NCI-H510A treated with DMSO at 0.1 percent for 48 hours (cell line): ENCODE results near the gene NCOR2.

Experiments
- DNase-seq: peaks from one replicate; lab custom pipeline; 2025; lab: John Stamatoyannopoulos, UW

NCOR2 gene

GRCh38 chr12:124543052-124543589 lies 24.3 kb downstream of the NCOR2 start:
- peak; percentile 69 for DNase-seq

DNA sequence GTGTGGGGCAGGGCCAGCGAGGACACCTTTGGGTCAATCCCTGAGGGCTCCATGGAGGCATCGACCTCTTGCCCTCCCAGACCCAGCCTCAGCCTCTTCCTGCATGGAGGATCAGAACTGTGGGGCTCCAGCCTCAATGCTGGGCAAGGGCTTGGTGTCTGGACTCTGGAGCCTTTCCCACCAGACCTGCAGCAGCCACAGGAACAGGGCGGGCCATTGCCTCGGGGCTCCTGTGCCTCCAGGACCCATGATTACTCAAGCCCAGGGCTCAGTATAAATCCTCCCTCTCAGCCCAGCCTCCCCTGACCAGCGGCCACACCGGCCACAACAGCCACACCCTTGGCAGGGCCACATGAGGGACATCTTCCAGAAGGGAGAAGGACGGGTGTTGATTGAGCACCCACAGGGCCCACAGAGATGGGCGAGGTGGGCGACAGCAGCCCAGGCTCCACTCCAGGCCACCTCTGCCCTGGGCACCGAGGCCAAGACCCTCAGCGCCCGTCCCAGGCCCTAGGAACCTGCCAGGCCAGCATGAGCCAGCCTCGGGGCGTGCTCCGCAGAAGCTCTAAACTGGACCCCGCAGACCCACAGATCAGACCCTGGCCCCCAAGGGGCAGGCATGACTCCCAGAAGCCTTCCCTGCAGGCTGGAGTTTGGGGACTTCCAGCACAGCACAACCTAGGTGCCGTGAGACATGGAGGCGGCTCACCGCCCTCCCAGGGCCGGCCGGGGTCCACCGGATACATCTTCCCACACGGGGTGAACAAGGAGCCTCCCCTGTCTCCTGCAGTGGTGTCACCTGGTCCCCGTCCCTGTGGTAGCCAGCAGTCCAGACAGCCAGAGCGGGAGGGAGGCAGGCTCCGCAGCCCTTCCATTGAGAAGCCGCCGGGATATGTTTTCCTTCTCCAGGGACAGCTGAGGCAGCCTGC lies 25.1 kb downstream of the NCOR2 start:
- peak; percentile 21 for DNase-seq

DNA sequence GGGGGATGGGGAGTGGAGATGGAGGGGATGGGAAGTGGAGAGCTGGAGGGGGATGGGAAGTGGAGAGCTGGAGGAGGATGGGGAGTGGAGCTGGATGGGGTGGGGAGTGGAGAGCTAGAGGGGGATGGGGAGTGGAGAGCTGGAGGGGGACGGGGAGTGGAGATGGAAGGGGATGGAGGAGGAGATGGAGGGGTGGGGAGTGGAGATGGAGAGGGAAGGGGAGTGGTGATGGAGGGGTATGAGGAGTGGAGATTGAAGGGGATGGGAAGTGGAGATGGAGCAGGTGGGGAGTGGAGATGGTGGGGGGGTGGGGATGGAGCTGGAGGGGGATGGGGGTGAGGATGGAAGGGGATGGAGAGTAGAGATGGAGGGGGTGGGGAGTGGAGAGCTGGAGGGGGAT lies 26.1 kb downstream of the NCOR2 start:
- DNase-seq: no peak

DNA sequence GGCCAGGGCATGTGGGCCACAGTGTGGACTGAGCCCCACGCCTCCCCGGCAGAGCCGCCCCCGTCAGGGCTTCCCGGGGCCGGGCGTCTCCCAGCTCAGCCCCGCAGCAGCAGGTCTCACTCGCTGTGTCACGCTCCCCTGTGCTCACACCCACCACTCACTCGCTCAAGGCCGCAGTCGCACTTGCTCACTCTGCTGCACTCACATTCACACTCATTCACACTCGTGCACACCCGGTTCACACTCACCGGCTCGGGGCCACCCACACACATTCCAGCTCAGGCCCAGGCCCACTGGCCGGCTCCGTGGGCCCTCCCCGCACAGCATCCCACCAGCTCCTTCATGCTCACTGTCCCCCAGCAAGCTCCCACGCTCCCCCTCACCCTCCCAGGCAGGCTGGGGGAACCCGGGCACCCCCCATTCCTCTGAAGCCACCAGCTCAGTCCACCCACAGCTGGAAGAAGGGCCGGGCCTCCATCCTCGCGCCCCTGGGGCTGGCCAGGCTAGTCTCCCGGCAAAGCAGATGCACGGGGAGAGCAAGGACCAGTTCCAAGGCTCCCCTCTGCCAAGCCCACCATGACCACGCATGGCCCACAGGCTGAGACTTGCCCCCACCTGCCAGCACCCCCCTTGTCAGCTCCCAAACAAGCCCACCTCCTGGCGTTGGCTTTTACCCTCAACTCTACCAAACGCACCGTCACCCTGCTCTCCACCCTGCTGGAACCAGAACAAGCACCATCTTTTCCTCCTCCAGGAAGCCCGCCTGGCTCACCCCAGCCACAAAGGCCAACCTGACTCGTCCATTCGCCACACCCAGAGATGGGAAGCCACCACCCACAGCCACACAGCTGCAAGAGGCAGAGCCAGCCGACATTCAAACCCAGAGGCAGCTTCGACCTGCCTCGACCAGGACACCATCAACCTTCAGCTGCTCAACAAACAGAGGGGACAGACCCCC lies 28.0 kb downstream of the NCOR2 start:
- DNase-seq: no peak

GRCh38 chr12:124538194-124539082 lies 29.0 kb downstream of the NCOR2 start:
- peak; percentile 17 for DNase-seq

DNA sequence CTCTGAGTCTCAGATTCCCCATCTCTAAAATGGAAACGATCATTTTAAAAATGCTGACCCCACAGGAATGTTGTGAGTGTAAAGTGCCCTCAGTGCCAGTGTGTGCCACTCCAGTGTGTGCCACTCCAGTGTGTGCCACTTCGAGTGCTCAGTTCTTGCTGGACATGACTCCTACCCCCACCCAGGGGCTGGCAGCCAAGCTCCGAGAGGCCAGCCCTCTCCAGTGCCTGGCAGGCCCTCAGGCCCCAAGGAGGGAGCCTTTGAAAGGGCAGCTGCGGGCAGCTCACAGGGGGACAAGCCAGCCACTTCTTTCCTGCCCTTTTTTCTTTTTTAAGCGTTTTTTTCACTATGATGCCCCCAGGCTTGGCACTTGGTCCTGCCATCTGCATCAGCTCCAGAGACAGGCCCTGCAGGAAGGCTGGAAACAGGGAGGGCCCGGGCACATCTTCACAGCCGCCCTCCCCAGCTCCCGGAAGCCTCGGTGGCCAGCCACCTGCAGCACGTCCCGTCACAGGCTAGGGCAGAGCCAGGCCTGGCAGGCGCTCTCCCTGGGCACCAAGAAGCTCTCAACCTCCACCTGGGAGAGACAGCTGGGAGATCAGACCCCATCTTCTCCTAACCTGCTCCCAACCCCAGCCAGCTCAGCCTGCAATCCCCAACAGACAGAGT lies 29.8 kb downstream of the NCOR2 start:
- no peak for DNase-seq

- no peak for DNase-seq
Measured at GRCh38 chr12:124536641-124537040, 30.8 kb downstream of the NCOR2 start.

DNA sequence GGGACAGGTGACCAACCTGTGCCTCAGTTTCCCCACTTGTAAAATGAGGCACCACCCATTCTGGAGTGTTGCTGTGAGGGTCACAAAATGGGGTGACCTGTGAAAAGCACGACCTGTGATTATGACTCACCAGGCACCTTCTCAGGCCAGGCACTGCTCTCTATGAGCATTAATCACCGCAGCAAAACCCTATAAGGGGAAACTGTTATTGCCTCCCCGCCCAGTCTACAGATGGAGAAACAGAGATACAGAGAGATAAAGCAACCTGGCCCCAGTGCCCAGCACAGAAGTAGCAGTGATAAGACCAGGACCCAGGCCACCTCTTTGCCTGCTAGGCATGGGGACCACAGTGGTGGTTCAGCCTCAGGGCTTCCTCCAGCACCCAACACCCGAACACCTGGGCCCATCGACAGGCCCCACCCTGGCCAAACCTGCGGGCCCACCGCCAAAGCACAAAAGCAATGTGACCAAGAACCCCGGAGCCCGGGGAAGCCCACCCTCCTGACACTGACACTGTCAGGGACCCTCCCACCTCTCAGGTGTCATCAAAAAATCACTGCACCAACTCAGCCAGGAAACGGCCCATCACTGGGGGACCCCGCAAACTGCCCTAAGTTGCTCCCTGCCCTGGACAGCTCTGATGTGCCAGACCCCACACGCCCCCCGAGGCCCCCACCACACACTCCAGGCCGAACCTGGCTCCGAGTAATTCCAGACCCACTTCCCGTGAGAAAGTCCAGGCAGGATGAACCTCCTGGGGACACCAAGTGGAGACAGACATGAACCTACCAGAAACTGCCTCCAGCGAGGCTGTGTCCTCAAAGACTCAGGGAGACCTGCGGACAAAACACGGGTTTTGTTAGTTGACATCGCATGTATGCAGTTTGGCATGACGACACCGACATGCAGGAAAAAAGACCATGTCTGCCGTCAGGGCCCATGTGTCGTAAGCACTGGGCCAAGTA lies 32.4 kb downstream of the NCOR2 start:
- no peak for DNase-seq

GRCh38 chr12:124533456-124533855 lies 34.0 kb downstream of the NCOR2 start:
- no peak for DNase-seq

GRCh38 chr12:124532967-124533366 lies 34.4 kb downstream of the NCOR2 start:
- DNase-seq: no peak

DNA sequence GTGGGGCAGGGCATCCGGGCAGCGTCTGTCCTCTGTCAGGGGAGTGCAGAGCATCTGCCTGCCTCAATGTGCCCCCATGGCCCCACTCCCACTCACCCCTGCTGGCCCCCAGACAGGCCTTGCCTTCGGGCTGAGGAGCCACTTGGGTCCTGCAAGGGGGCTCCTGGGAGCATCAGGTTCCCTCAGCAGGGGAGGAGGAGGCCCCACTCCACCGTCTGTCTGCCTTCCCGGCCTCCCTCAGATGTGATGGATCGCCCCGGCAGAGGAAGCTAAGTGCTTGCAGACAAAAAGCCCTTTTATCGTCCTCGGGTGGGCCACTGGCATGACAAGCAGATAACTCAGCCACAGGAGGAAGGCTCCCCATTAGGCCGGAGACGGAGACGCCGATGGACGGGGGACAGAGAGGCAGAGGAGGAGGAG lies 35.1 kb downstream of the NCOR2 start:
- DNase-seq: no peak

- no peak for DNase-seq
Measured at GRCh38 chr12:124531906-124532305, 35.5 kb downstream of the NCOR2 start.

- DNase-seq: peak; percentile 22
Measured at GRCh38 chr12:124531281-124531745, 36.1 kb downstream of the NCOR2 start.

- no peak for DNase-seq
Measured at GRCh38 chr12:124530637-124531263, 36.7 kb downstream of the NCOR2 start.

- DNase-seq: no peak
Measured at GRCh38 chr12:124529565-124530276, 37.7 kb downstream of the NCOR2 start.

DNA sequence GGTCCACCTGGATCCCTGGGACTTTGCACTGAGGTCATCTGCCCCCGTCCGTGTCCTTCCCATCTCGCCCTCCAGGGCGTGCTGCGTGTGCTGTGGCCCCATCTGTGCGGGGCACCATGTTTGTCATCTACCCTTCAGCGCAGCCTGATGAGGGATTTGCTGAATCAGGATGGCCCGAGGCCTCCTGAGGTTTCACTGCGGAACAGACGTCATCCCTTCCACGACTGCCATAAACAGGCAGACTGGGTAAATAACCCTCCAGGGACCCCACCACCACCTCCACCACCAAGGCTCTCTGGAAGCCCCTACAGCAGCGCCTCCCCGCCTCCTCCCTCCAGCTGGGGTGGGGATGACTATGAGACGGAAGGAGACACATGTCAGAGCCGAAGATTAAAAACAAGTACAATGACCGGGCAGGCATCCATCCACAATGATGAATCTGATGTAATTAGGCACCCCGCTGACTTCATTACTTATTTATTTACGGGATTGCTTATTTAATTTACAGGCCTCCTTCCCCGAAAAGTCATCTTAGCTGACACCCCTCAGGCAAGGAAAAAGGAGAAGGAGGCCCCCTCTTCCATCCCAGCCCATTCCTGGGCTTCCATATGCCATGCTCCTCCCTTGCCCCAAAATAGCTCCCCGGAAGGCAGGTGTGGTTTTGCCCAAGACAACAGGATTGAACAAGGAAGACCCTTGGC lies 39.4 kb downstream of the NCOR2 start:
- DNase-seq: no peak

DNA sequence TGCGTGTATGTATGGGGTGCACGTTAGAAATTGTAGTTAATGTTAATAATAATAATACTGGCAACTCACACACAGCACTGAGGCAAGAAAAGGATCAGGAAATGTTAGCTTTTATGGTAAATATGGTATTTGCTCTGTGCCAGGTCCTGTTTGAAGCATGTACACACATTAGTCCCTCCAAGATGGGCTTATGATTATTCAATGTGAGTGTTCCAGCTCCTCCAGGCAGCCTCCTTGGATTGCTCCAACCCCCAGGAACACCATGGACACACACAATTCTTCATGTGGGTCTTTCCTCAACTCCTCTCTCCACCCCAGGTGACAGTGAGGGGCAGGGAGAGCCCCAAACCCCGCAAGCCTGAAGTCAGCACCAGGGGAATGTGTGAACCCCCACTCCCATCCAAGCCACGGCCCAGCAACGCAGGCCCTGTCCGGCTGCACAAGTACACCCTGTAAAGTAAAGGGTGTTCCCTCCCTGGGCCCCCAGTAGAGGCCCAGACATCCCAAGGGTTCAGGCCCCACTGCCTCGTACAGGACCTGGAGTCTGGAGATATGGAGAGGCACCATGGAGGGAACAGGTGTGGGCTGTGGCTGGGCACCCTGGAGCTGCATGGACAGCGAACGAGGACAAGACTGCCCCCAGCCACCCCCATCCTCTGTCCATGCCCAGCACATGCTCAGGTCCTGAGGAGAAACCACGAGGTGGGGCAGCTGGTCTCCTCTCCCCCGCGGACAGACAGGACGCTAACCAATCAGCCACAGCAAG lies 41.3 kb downstream of the NCOR2 start:
- DNase-seq: no peak
